GM12872 (cell line): ENCODE data around the gene PABPN1.

ENCODE experiments used
- TF ChIP-seq, protein P1 (sequence below): IDR thresholded peaks from 3 replicates; pipeline ENCODE4 v1.5.1; 2011; ENCODE audit warnings: low read depth, mild to moderate bottlenecking, low read length, moderate library complexity; ENCODE audit not compliant: insufficient read depth

PABPN1 gene

GRCh38 chr14:23306412-23307145 lies 14.7 kb upstream of the PABPN1 start, which contains the start of gene BCL2L2:
TSS of gene BCL2L2 (plus strand) at chr14:23306833. CDS start at chr14:23307768, 935 bp downstream.
- TF ChIP-seq, protein P1, sequence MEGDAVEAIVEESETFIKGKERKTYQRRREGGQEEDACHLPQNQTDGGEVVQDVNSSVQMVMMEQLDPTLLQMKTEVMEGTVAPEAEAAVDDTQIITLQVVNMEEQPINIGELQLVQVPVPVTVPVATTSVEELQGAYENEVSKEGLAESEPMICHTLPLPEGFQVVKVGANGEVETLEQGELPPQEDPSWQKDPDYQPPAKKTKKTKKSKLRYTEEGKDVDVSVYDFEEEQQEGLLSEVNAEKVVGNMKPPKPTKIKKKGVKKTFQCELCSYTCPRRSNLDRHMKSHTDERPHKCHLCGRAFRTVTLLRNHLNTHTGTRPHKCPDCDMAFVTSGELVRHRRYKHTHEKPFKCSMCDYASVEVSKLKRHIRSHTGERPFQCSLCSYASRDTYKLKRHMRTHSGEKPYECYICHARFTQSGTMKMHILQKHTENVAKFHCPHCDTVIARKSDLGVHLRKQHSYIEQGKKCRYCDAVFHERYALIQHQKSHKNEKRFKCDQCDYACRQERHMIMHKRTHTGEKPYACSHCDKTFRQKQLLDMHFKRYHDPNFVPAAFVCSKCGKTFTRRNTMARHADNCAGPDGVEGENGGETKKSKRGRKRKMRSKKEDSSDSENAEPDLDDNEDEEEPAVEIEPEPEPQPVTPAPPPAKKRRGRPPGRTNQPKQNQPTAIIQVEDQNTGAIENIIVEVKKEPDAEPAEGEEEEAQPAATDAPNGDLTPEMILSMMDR: no peak

DNA sequence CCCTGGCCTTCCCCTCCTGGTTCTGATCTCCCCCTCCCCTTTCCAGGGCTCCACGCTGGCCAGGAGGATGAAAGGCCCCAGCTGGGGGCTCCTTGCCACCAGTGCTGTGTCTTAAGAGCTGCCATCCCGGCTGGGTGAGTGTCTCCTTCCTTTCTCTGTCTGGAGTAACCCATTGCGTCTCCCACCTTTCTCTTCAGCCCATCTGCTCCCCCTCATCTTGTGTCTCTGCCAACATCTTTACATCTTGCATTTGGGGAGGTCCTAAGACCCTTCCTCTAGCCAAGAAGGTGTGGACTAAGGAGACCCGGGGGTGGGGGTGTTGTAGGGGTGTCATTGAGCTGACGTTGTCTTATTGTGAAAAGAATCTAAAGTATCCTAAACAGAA lies 14.1 kb upstream of the PABPN1 start:
- TF ChIP-seq, protein P1: no peak

DNA sequence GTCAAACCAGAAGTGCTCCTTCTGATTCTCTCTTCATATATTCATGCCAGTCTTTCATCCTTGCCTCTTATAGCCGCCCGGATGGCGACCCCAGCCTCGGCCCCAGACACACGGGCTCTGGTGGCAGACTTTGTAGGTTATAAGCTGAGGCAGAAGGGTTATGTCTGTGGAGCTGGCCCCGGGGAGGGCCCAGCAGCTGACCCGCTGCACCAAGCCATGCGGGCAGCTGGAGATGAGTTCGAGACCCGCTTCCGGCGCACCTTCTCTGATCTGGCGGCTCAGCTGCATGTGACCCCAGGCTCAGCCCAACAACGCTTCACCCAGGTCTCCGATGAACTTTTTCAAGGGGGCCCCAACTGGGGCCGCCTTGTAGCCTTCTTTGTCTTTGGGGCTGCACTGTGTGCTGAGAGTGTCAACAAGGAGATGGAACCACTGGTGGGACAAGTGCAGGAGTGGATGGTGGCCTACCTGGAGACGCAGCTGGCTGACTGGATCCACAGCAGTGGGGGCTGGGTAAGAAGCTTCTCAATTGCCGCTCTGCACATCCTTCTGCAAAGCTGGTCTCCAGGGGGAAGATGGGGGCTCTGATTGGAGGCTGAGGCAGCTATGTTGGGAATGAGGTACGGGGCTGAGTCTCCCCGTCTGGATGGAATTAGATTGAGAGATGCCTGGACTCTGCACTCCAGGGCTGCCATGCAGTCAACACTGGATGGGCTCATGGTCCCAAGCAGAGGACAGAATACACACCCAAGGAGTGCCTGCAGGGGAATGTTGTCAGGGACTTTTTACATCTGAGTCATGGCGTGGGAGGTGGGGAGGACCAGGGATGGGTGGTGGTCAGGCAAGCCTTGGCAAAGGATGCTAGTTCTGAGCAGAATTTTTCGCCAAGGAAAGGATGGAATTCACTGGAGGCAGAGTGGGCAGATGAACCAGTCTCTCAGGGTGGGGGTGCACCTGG lies 13.3 kb upstream of the PABPN1 start:
- TF ChIP-seq, protein P1: no peak

GRCh38 chr14:23308721-23309445 lies 12.4 kb upstream of the PABPN1 start:
- TF ChIP-seq, protein P1: no peak

- TF ChIP-seq, protein P1: no peak
Measured at GRCh38 chr14:23310546-23310945, 10.7 kb upstream of the PABPN1 start.

DNA sequence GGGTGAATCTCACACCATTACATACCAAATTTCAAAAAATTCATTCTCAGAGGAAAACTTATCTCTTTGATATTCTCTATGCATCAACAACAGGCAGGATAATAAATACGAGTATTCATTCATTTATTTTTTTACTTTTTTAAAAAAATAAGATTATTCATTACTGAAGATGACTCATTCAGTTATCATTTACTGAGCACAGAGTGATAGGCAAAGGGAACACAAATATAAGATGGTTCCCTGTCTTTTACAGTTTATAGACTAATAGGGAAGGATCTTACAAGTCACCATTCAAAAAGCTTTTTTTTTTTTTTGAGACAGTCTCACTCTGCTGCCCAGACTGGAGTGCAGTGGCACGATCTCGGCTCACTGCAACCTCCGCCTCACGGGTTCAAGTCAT lies 5.0 kb upstream of the PABPN1 start:
- TF ChIP-seq, protein P1: no peak
